ENCODE results near the gene CHCHD10. TPM values are rescaled to one million over a fixed set of nuclear protein-coding genes. Genes with fewer than 3 reads are reported as not detected.
A peak's percentile ranks its signal among the peaks of the same experiment; 100 is the strongest.

CHCHD10 gene
- total and polyA plus RNA-seq, 2 of the 13 experiments (the other 11 are each of a cell fraction or from before 2014, with no cell fraction given): 37.0 to 62.8 TPM

- TF ChIP-seq MYPOP (CRISPR knock-in tag; IDR thresholded peaks at IDR 0.05) (peak; percentile 71; the same call in 1 of the 2 replicates), SMYD3 (CRISPR knock-in tag; IDR thresholded peaks at IDR 0.05) (0 out of 2 replicates have a peak, but pooled peaks have one; percentile 60), SNAPC4 (CRISPR knock-in tag; IDR thresholded peaks at IDR 0.05) (peak; percentile 95), HNRNPK (IDR thresholded peaks at IDR 0.05; ENCODE audit: low read depth, low read length, poor library complexity, severe bottlenecking) (peak; percentile 29), THAP7 (CRISPR knock-in tag; IDR thresholded peaks at IDR 0.05) (peak; percentile 45; the same call in 1 of the 2 replicates), PAF1 (CRISPR knock-in tag; IDR thresholded peaks at IDR 0.05) (no peak), ZNF501 (CRISPR knock-in tag; IDR thresholded peaks at IDR 0.05) (peak; percentile 94), ZNF678 (CRISPR knock-in tag; IDR thresholded peaks at IDR 0.05) (0 out of 2 replicates have a peak, but pooled peaks have one; percentile 43), ZMYM3 (CRISPR knock-in tag; IDR thresholded peaks at IDR 0.05) (peak; percentile 55; the same call in 1 of the 2 replicates), NR2F6 (IDR thresholded peaks at IDR 0.05) (peak; percentile 51), NR2F6 (CRISPR knock-in tag; IDR thresholded peaks at IDR 0.05) (peak; percentile 68; the same call in 1 of the 2 replicates), HNRNPLL (IDR thresholded peaks at IDR 0.05; ENCODE audit: low read depth, low read length, poor library complexity, severe bottlenecking) (peak; percentile 98), PRMT3 (CRISPR knock-in tag; IDR thresholded peaks at IDR 0.05; ENCODE audit: borderline replicate concordance, low read depth) (no peak), NCOA1 (CRISPR knock-in tag; IDR thresholded peaks at IDR 0.05) (0 out of 2 replicates have a peak, but pooled peaks have one; percentile 9), FOXA1 (IDR thresholded peaks at IDR 0.05) (no peak), FOXA1 (CRISPR knock-in tag; IDR thresholded peaks at IDR 0.05) (peak; percentile 40), DMAP1 (CRISPR knock-in tag; IDR thresholded peaks at IDR 0.05) (peak; percentile 84; the same call in 1 of the 2 replicates), ZNF83 (CRISPR knock-in tag; IDR thresholded peaks at IDR 0.05; ENCODE audit: borderline replicate concordance) (no peak; the same call in 1 of the 2 replicates), ZIK1 (CRISPR knock-in tag; IDR thresholded peaks at IDR 0.05; ENCODE audit: borderline replicate concordance, low read depth) (peak; percentile 87), RXRB (CRISPR knock-in tag; IDR thresholded peaks at IDR 0.05; ENCODE audit: borderline replicate concordance) (no peak; the same call in 1 of the 2 replicates), HIVEP1 (CRISPR knock-in tag; IDR thresholded peaks at IDR 0.05) (peak; percentile 90), HDAC2 (CRISPR knock-in tag; IDR thresholded peaks at IDR 0.05) (peak; percentile 75), ZNF772 (CRISPR knock-in tag; IDR thresholded peaks at IDR 0.05) (peak; percentile 91)
Measured at GRCh38 chr22:23716811-23717801, 50.7 kb downstream of the CHCHD10 start (continued).
